SK-N-SH treated with all-trans-retinoic acid at 6 μM for 48 hours (cell line): ENCODE results near the gene EHHADH.

Source experiments
- ATAC-seq: fragments of 200-7000 bp; cut with Tn5 transposase; 3 replicates; pipeline ENCODE4 v1.9.1; 2020; ENCODE audit warnings: mild to moderate bottlenecking, moderate library complexity
- ARNTL ChIP-seq: fragments of 450-650 bp; formaldehyde crosslinking; IDR thresholded peaks from 2 replicates; pipeline ENCODE4 v1.5.0; 2020; ENCODE audit warnings: low read depth, mild to moderate bottlenecking, moderate library complexity, borderline replicate concordance
- BACH2 ChIP-seq: fragments of 250-450 bp; sonication (Bioruptor Pico); IDR thresholded peaks from 2 replicates; pipeline ENCODE4 v1.9.0; 2021; ENCODE audit warnings: mild to moderate bottlenecking, borderline replicate concordance
- CSDC2 ChIP-seq: fragments of 250-450 bp; sonication (Bioruptor Pico); IDR thresholded peaks from 2 replicates; pipeline ENCODE4 v1.5.0; 2020; ENCODE audit warnings: mild to moderate bottlenecking, moderate library complexity
- CSRNP3 ChIP-seq: fragments of 250-450 bp; sonication (Bioruptor Pico); IDR thresholded peaks from 2 replicates; pipeline ENCODE4 v1.5.1; 2021; ENCODE audit warnings: mild to moderate bottlenecking, moderate library complexity
- ESRRG ChIP-seq: fragments of 250-450 bp; sonication (Bioruptor Pico); IDR thresholded peaks from 2 replicates; pipeline ENCODE4 v1.6.1; 2021; ENCODE audit warnings: mild to moderate bottlenecking
- GLIS3 ChIP-seq: fragments of 250-450 bp; sonication (Bioruptor Pico); IDR thresholded peaks from 2 replicates; pipeline ENCODE4 v1.5.0; 2020; ENCODE audit warnings: mild to moderate bottlenecking, moderate library complexity
- ISL1 ChIP-seq: fragments of 250-450 bp; sonication (Bioruptor Pico); IDR thresholded peaks from 2 replicates; pipeline ENCODE4 v2.1.2; 2022; ENCODE audit warnings: mild to moderate bottlenecking, moderate library complexity
- OSR1 ChIP-seq: fragments of 250-450 bp; sonication (Bioruptor Pico); IDR thresholded peaks from 2 replicates; pipeline ENCODE4 v1.8.0; 2022; ENCODE audit warnings: moderate library complexity, mild to moderate bottlenecking, inconsistent platforms
- PATZ1 ChIP-seq: fragments of 250-450 bp; sonication (Bioruptor Pico); IDR thresholded peaks from 2 replicates; pipeline ENCODE4 v1.8.0; 2020; ENCODE audit warnings: mild to moderate bottlenecking, moderate library complexity, borderline replicate concordance
- PPARA ChIP-seq: fragments of 250-450 bp; sonication (Bioruptor Pico); IDR thresholded peaks from 2 replicates; pipeline ENCODE4 v1.5.0; 2020; ENCODE audit warnings: mild to moderate bottlenecking, borderline replicate concordance
- RARB ChIP-seq: fragments of 250-450 bp; sonication (Bioruptor Pico); IDR thresholded peaks from 2 replicates; pipeline ENCODE4 v1.8.0; 2021; ENCODE audit warnings: mild to moderate bottlenecking, moderate library complexity
- SNAI2 ChIP-seq: fragments of 250-450 bp; sonication (Bioruptor Pico); IDR thresholded peaks from 2 replicates; pipeline ENCODE4 v1.5.0; 2020; ENCODE audit warnings: mild to moderate bottlenecking, moderate library complexity
- TCF4 ChIP-seq: fragments of 250-450 bp; sonication (Bioruptor Pico); IDR thresholded peaks from 2 replicates; pipeline ENCODE4 v1.8.0; 2021; ENCODE audit warnings: mild to moderate bottlenecking, moderate library complexity, borderline replicate concordance
- TOX ChIP-seq: fragments of 250-450 bp; sonication (Bioruptor Pico); IDR thresholded peaks from 2 replicates; pipeline ENCODE4 v1.8.0; 2021; ENCODE audit warnings: mild to moderate bottlenecking, moderate library complexity, borderline replicate concordance
- TSHZ2 ChIP-seq: fragments of 250-450 bp; sonication (Bioruptor Pico); IDR thresholded peaks from 2 replicates; pipeline ENCODE4 v1.5.0; 2020; ENCODE audit warnings: mild to moderate bottlenecking, moderate library complexity
- ZC3H10 ChIP-seq: fragments of 250-450 bp; sonication (Bioruptor Pico); IDR thresholded peaks from 2 replicates; pipeline ENCODE4 v1.5.1; 2021; ENCODE audit warnings: mild to moderate bottlenecking, moderate library complexity
- ZFP3 ChIP-seq: fragments of 250-450 bp; sonication (Bioruptor Pico); IDR thresholded peaks from 2 replicates; pipeline ENCODE4 v1.5.0; 2020; ENCODE audit warnings: mild to moderate bottlenecking, moderate library complexity
- ZFP30 ChIP-seq: fragments of 450-650 bp; formaldehyde crosslinking; IDR thresholded peaks from 2 replicates; pipeline ENCODE4 v1.5.0; 2022; ENCODE audit warnings: mild to moderate bottlenecking, moderate library complexity
- ZNF565 ChIP-seq: fragments of 450-650 bp; formaldehyde crosslinking; conservative IDR thresholded peaks from 2 replicates; pipeline ENCODE4 v1.5.0; 2020; ENCODE audit warnings: low read depth, mild to moderate bottlenecking, moderate library complexity
- ZNF70 ChIP-seq: fragments of 450-650 bp; formaldehyde crosslinking; IDR thresholded peaks from 2 replicates; pipeline ENCODE4 v1.5.0; 2020; ENCODE audit warnings: mild to moderate bottlenecking, moderate library complexity
- ZNF8 ChIP-seq: fragments of 450-650 bp; formaldehyde crosslinking; IDR thresholded peaks from 2 replicates; pipeline ENCODE4 v1.5.0; 2020; ENCODE audit warnings: mild to moderate bottlenecking, moderate library complexity

EHHADH gene

GRCh38 chr3:185225523-185225922 lies 28.3 kb downstream of the EHHADH start:
- TF ChIP-seq ZFP3 (CRISPR knock-in tag) = no peak
- peak; percentile 71; the same call in 2 of the 3 replicates for ATAC-seq

- no peak for ATAC-seq
- no peak for TF ChIP-seq TSHZ2 (CRISPR knock-in tag)
- TF ChIP-seq PATZ1 = no peak
- TF ChIP-seq GLIS3 (CRISPR knock-in tag) = no peak
- no peak for TF ChIP-seq RARB (CRISPR knock-in tag)
- TF ChIP-seq ZNF565 = no peak
- no peak for TF ChIP-seq CSRNP3 (CRISPR knock-in tag)
Observed at GRCh38 chr3:185225080-185225479, 28.8 kb downstream of the EHHADH start.

- ATAC-seq = peak; percentile 52; the same call in 1 of the 3 replicates
- TF ChIP-seq ISL1 (CRISPR knock-in tag) (peak; percentile 84), ARNTL (CRISPR knock-in tag) (no peak), TOX (no peak)
Observed at GRCh38 chr3:185221203-185221602, 32.6 kb downstream of the EHHADH start.

GRCh38 chr3:185216607-185216958 lies 37.3 kb downstream of the EHHADH start:
- ATAC-seq = no peak
- TF ChIP-seq OSR1 (no peak), TOX (no peak), ZNF8 (no peak), ZNF565 (no peak), BACH2 (CRISPR knock-in tag) (no peak), ZFP3 (CRISPR knock-in tag) (no peak), RARB (CRISPR knock-in tag) (no peak), PATZ1 (no peak), CSDC2 (no peak), GLIS3 (CRISPR knock-in tag) (no peak), CSRNP3 (CRISPR knock-in tag) (no peak), TCF4 (CRISPR knock-in tag) (no peak), ISL1 (CRISPR knock-in tag) (no peak), ZFP30 (CRISPR knock-in tag) (no peak)

GRCh38 chr3:185215873-185216606 lies 37.8 kb downstream of the EHHADH start:
- ATAC-seq = peak; percentile 60; the same call in 1 of the 3 replicates
- no peak for TF ChIP-seq CSDC2
- no peak for TF ChIP-seq ZNF8
- TF ChIP-seq ISL1 (CRISPR knock-in tag) = no peak
- no peak for TF ChIP-seq SNAI2 (CRISPR knock-in tag)
- TF ChIP-seq ZC3H10 (CRISPR knock-in tag) = no peak
- no peak for TF ChIP-seq PPARA (CRISPR knock-in tag)
- no peak for TF ChIP-seq TSHZ2 (CRISPR knock-in tag)
- no peak for TF ChIP-seq ARNTL (CRISPR knock-in tag)
- TF ChIP-seq TOX = no peak
- no peak for TF ChIP-seq RARB (CRISPR knock-in tag)
- no peak for TF ChIP-seq ESRRG (CRISPR knock-in tag)
- TF ChIP-seq ZNF565 = no peak
- no peak for TF ChIP-seq ZNF70 (CRISPR knock-in tag)
